HG02981 (cell line): ENCODE results near the gene CHERP.
"Not testable (repeated sequence)": the region's sequence is repeated elsewhere in the genome, so short reads cannot be mapped to it uniquely, and the experiment has no call there.

Experiments
- ATAC-seq: cut with Tn5 transposase; IDR thresholded peaks from one replicate; pipeline ENCODE4 v1.9.1; 2021; ENCODE audit warnings: mild to moderate bottlenecking, moderate library complexity; ENCODE audit not compliant: unreplicated experiment

The CHERP gene

GRCh38 chr19:16579381-16579780, 37.1 kb upstream of the CHERP start:
- ATAC-seq: no peak

GRCh38 chr19:16577531-16577985, 35.3 kb upstream of the CHERP start:
- ATAC-seq: no peak

- no peak for ATAC-seq
These were observed 34.7 kb upstream of the CHERP start for GRCh38 chr19:16576690-16577530.

- no peak for ATAC-seq
These were observed 33.8 kb upstream of the CHERP start for GRCh38 chr19:16575861-16576689.

GRCh38 chr19:16575282-16575681, 33.0 kb upstream of the CHERP start:
- no peak for ATAC-seq

GRCh38 chr19:16573925-16574324, 31.7 kb upstream of the CHERP start:
- no peak for ATAC-seq

- no peak for ATAC-seq
These were observed 31.1 kb upstream of the CHERP start for GRCh38 chr19:16573296-16573695.

- peak; percentile 72 for ATAC-seq
These were observed 30.3 kb upstream of the CHERP start, which contains the start of gene SLC35E1 for GRCh38 chr19:16572332-16573211. Gene SLC35E1, minus strand, starts transcription at chr19:16572415. Its CDS starts 51 bp downstream, at chr19:16572364.

GRCh38 chr19:16571822-16572331, 29.6 kb upstream of the CHERP start:
- peak; percentile 24 for ATAC-seq

- no peak for ATAC-seq
These were observed 29.0 kb upstream of the CHERP start for GRCh38 chr19:16571283-16571682.

- ATAC-seq: no peak
These were observed 27.5 kb upstream of the CHERP start for GRCh38 chr19:16569609-16570320.

GRCh38 chr19:16566702-16567101, 24.5 kb upstream of the CHERP start:
- no peak for ATAC-seq

- ATAC-seq: no peak
These were observed 23.9 kb upstream of the CHERP start for GRCh38 chr19:16566161-16566560.

GRCh38 chr19:16564842-16565241, 22.6 kb upstream of the CHERP start:
- no peak for ATAC-seq

- ATAC-seq: no peak
These were observed 20.4 kb upstream of the CHERP start for GRCh38 chr19:16562608-16563025.

GRCh38 chr19:16561382-16561781, 19.1 kb upstream of the CHERP start:
- ATAC-seq: no peak

GRCh38 chr19:16559780-16560276, 17.6 kb upstream of the CHERP start:
- ATAC-seq: no peak

GRCh38 chr19:16554776-16555175, 12.5 kb upstream of the CHERP start:
- ATAC-seq: no peak

- not testable (repeated sequence) for ATAC-seq
These were observed 9.7 kb upstream of the CHERP start for GRCh38 chr19:16551902-16552301.

GRCh38 chr19:16548956-16549355, 6.7 kb upstream of the CHERP start:
- ATAC-seq: no peak
